HCT116 (cell line): Measurements from ENCODE around the gene MRPL41. TPM values are rescaled to one million over a fixed set of nuclear protein-coding genes. Genes with fewer than 3 reads are reported as not detected.

Experiments
- ATAC-seq: fragments of 200-7000 bp; cut with Tn5 transposase; 2 replicates; pipeline ENCODE4 v1.9.1; 2020; ENCODE audit warnings: mild to moderate bottlenecking, moderate library complexity
- BruUV-seq: library from RNA; stranded (reverse); fragments of 400-500 nt; replicated peaks from 2 replicates; lab custom pipeline; 2021; lab: Mats Ljungman, UMichigan
- CTCF ChIA-PET: fragments of 300-600 bp; sonication (Branson Sonifier 250); formaldehyde crosslinking; loops from one replicate; lab custom pipeline; 2021; ENCODE audit warnings: antibody characterized with exemption; lab: Charles Lee
- POLR2A ChIA-PET: fragments of 300-600, 350-600 bp; sonication (Branson Sonifier 250); formaldehyde crosslinking; loops from one replicate; lab custom pipeline; 2021; ENCODE audit warnings: antibody characterized with exemption; lab: Charles Lee
- RAD21 ChIA-PET, 2 experiments: fragments of 300-600 bp; sonication (Branson Sonifier 250); formaldehyde crosslinking; loops; one replicate each; lab custom pipeline; 2023; ENCODE audit warnings: low total read pairs in 2 of 2; ENCODE audit not compliant: uncharacterized antibody in 2 of 2, unreplicated experiment in 2 of 2, low non-redundant PET in 1 of 2; lab: Charles Lee
- DNase-seq: peaks from one replicate; pipeline ENCODE4 v3.0.0-alpha.2; 2010; ENCODE audit warnings: low read depth, low spot score
- H2AFZ ChIP-seq: fragments of 200-600 bp; shearing (Covaris generic), sonication (generic); 2 replicates; pipeline ENCODE4 v1.6.1; 2017; ENCODE audit warnings: low read depth, mixed run types, mixed read lengths, antibody characterized with exemption, low read length; ENCODE audit not compliant: poor library complexity, severe bottlenecking
- H3K27ac ChIP-seq: 2 replicates; pipeline ENCODE4 v1.5.1; 2012; ENCODE audit warnings: low read depth, low read length
- H3K27me3 ChIP-seq: fragments of 200-600 bp; sonication (generic); 2 replicates; pipeline ENCODE4 v1.6.1; 2016; ENCODE audit warnings: mixed run types, low read length, mixed read lengths; ENCODE audit not compliant: insufficient read depth
- H3K36me3 ChIP-seq, 2 experiments: fragments of 200-500 bp in 1 of 2; fragments of 200-600 bp in 1 of 2; sonication (Bioruptor generic) in 1 of 2; sonication (generic) in 1 of 2; 2 replicates each; pipeline versions ENCODE4 v1.5.1 to v1.6.1; 2014 to 2016; ENCODE audit warnings: low read length in 2 of 2, inconsistent platforms in 1 of 2, mixed read lengths in 1 of 2, mixed run types in 1 of 2; ENCODE audit not compliant: insufficient read depth in 2 of 2, control insufficient read depth in 1 of 2
- H3K4me1 ChIP-seq, 2 experiments: fragments of 200-600 bp in 1 of 2; sonication (generic) in 1 of 2; 2 replicates each; pipeline versions ENCODE4 v1.5.1 to v1.6.1; 2012 to 2017; ENCODE audit warnings: low read length in 2 of 2, inconsistent platforms in 1 of 2, mild to moderate bottlenecking in 1 of 2, mixed read lengths in 1 of 2, mixed run types in 1 of 2, moderate library complexity in 1 of 2; ENCODE audit not compliant: insufficient read depth in 2 of 2, control insufficient read depth in 1 of 2
- H3K4me2 ChIP-seq: fragments of 200-600 bp; sonication (generic); 2 replicates; pipeline ENCODE4 v1.6.1; 2017; ENCODE audit warnings: mixed run types, low read length, mixed read lengths
- H3K4me3 ChIP-seq, 2 experiments: fragments of 200-600 bp in 1 of 2; sonication (generic) in 1 of 2; replicated peaks in 1 of 2; 2 replicates each; pipeline ENCODE4 v1.5.1; 2011 to 2016; ENCODE audit warnings: low read length in 2 of 2, control low read depth in 1 of 2, low read depth in 1 of 2, mild to moderate bottlenecking in 1 of 2, mixed read lengths in 1 of 2, mixed run types in 1 of 2
- H3K79me2 ChIP-seq: fragments of 200-600 bp; sonication (generic); 2 replicates; pipeline ENCODE4 v1.6.1; 2017; ENCODE audit warnings: mild to moderate bottlenecking, mixed run types, low read length, moderate library complexity, mixed read lengths; ENCODE audit not compliant: insufficient read depth
- H3K9ac ChIP-seq: fragments of 200-600 bp; sonication (generic); 2 replicates; pipeline ENCODE4 v1.6.1; 2016; ENCODE audit warnings: low read length, mixed read lengths
- H3K9me2 ChIP-seq: fragments of 200-600 bp; sonication (generic), shearing (Covaris generic); 2 replicates; pipeline ENCODE4 v1.6.1; 2017; ENCODE audit warnings: mixed run types, mild to moderate bottlenecking, moderate library complexity; ENCODE audit not compliant: insufficient read depth
- H3K9me3 ChIP-seq, 2 experiments: fragments of 200-500 bp in 1 of 2; fragments of 200-600 bp in 1 of 2; sonication (Bioruptor generic) in 1 of 2; sonication (generic) in 1 of 2; 2 replicates each; pipeline ENCODE4 v1.6.1; 2014 to 2017; ENCODE audit warnings: low read length in 2 of 2, mixed read lengths in 2 of 2, inconsistent platforms in 1 of 2, low read depth in 1 of 2, mild to moderate bottlenecking in 1 of 2, mixed run types in 1 of 2, moderate library complexity in 1 of 2; ENCODE audit not compliant: control insufficient read depth in 1 of 2, insufficient read depth in 1 of 2
- H4K20me1 ChIP-seq: fragments of 200-600 bp; sonication (generic), shearing (Covaris generic); 2 replicates; pipeline ENCODE4 v1.6.1; 2017; ENCODE audit warnings: mixed run types, mild to moderate bottlenecking, moderate library complexity; ENCODE audit not compliant: insufficient read depth
- CBX3 ChIP-seq: IDR thresholded peaks from 2 replicates; pipeline ENCODE4 v1.6.1; 2012; ENCODE audit warnings: low read depth
- CEBPB ChIP-seq: IDR thresholded peaks from 2 replicates; pipeline ENCODE4 v1.6.1; 2012; ENCODE audit warnings: low read depth
- EGR1 ChIP-seq: IDR thresholded peaks from 2 replicates; pipeline ENCODE4 v1.6.1; 2012; ENCODE audit warnings: low read depth
- ELF1 ChIP-seq: IDR thresholded peaks from 2 replicates; pipeline ENCODE4 v1.6.1; 2012; ENCODE audit warnings: low read depth, borderline replicate concordance
- EZH2 ChIP-seq: fragments of 200-600 bp; sonication (generic); IDR thresholded peaks from 2 replicates; pipeline ENCODE4 v1.6.1; 2017; ENCODE audit warnings: antibody characterized with exemption, mixed run types
- FOSL1 ChIP-seq: IDR thresholded peaks from 2 replicates; pipeline ENCODE4 v1.6.1; 2012; ENCODE audit warnings: low read depth
- JUND ChIP-seq: IDR thresholded peaks from 2 replicates; pipeline ENCODE4 v1.6.1; 2012
- POLR2A ChIP-seq: IDR thresholded peaks from 2 replicates; pipeline ENCODE4 v1.7.0; 2011; ENCODE audit warnings: borderline replicate concordance; ENCODE audit not compliant: insufficient read depth, insufficient read length; ENCODE audit errors: extremely low read depth
- POLR2AphosphoS5 ChIP-seq: IDR thresholded peaks from 2 replicates; pipeline ENCODE4 v1.6.1; 2011; ENCODE audit warnings: mild to moderate bottlenecking, low read depth, low read length, moderate library complexity
- RAD21 ChIP-seq: IDR thresholded peaks from 2 replicates; pipeline ENCODE4 v1.6.1; 2012; ENCODE audit warnings: low read depth, mild to moderate bottlenecking
- SIN3A ChIP-seq: IDR thresholded peaks from 2 replicates; pipeline ENCODE4 v1.6.1; 2012; ENCODE audit warnings: low read depth
- SRF ChIP-seq: IDR thresholded peaks from 2 replicates; pipeline ENCODE4 v1.6.1; 2012; ENCODE audit warnings: low read depth
- TCF7L2 ChIP-seq: IDR thresholded peaks from 2 replicates; pipeline ENCODE4 v1.7.0; 2011; ENCODE audit warnings: borderline replicate concordance, inconsistent platforms; ENCODE audit not compliant: insufficient read depth, insufficient read length; ENCODE audit errors: extremely low read depth
- YY1 ChIP-seq: IDR thresholded peaks from 2 replicates; pipeline ENCODE4 v1.6.1; 2011; ENCODE audit warnings: low read length, low read depth, moderate library complexity, mild to moderate bottlenecking; ENCODE audit not compliant: insufficient replicate concordance; ENCODE audit errors: extremely low read depth
- ZFX ChIP-seq: fragments of 450-650 bp; IDR thresholded peaks from 2 replicates; pipeline ENCODE4 v1.6.1; 2017
- ZNF274 ChIP-seq: fragments of 200-500 bp; sonication (Bioruptor generic); IDR thresholded peaks from 2 replicates; pipeline ENCODE4 v1.6.1; 2014; ENCODE audit warnings: mild to moderate bottlenecking, low read depth, low read length, inconsistent platforms
- intact Hi-C: fragments of 100-400 bp; cut with micrococcal nuclease; formaldehyde crosslinking; loops from 2 replicates; pipeline ENCODE4 v1.10.0; 2022
- total RNA-seq: library from RNA; stranded (reverse); gene quantifications from one replicate; pipeline ENCODE4 v1.2.1, GENCODE V29; 2021; ENCODE audit not compliant: unreplicated experiment
- TF ChIP-seq, protein P1 (sequence below), 3 experiments: fragments of 200-600 bp in 1 of 3; sonication (generic) in 1 of 3; IDR thresholded peaks in 2 of 3; conservative IDR thresholded peaks in 1 of 3; 2 replicates each; pipeline ENCODE4 v1.5.1; 2012 to 2017; ENCODE audit warnings: low read depth in 2 of 3, low read length in 2 of 3, antibody characterized with exemption in 1 of 3, borderline replicate concordance in 1 of 3, control low read depth in 1 of 3, mild to moderate bottlenecking in 1 of 3, mixed read lengths in 1 of 3, mixed run types in 1 of 3, moderate library complexity in 1 of 3; ENCODE audit not compliant: insufficient read depth in 1 of 3
- TF ChIP-seq, protein P2 (sequence below): IDR thresholded peaks from 2 replicates; pipeline ENCODE4 v1.6.1; 2012
- TF ChIP-seq, protein P3 (sequence below): IDR thresholded peaks from 2 replicates; pipeline ENCODE4 v1.6.1; 2011; ENCODE audit warnings: mild to moderate bottlenecking, low read length, moderate library complexity; ENCODE audit not compliant: insufficient replicate concordance; ENCODE audit errors: extremely low read depth
- TF ChIP-seq, protein P4 (sequence below): IDR thresholded peaks from 2 replicates; pipeline ENCODE4 v1.6.1; 2012; ENCODE audit warnings: low read depth

MRPL41 gene
- total RNA-seq, 1 experiment from 2014 or later: 69.5 TPM

DNA sequence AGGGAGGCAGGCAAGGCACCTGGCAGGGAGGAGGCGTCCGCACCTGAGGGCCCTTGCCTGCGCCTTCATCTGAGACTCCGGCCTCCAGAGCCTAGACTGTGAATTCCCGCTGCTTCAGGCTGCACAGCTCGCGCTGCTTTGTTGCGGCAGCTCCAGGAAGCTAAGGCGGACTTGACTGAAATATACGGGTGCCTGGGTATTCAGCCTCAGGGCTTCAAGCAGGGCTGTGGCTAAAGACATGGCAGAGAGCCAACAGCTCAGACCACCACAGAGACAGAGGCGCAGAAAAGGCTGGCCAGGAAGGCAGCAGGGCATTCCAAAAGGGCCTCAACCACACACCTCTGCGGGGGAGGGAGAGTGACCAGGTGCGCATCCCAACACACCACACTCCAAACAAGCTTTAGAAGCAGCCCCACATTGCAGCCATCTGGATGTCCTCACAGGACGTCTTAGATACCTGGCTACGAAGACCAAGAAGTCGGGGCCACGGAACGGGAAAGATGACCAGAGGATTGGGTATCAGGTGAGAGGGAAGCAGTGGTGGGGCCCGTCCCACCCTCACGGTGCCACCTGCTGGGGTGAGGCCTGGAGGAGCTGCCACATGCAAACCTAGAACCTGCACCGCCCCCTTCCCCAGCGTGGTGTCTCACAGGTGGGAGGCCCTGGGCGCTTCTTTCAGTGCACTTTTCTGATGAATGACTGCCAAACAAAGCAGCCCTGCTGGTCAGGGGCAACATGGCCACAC is 28.7 kb downstream of the MRPL41 start:
- Histone ChIP-seq H2AFZ (no peak overlapping the region), H3K9me3 (no peaks in the 10 kb centered on the region), H4K20me1 (no peaks in the 10 kb centered on the region), H3K27me3 (no peaks in the 10 kb centered on the region), H3K4me3 (no peak overlapping the region), H3K79me2 (peaks cover 67% of the 10 kb centered on the region), H3K4me2 (no peak overlapping the region), H3K9me2 (no peaks in the 10 kb centered on the region), H3K36me3 (peaks cover 7 to 45% of the 10 kb centered on the region in 2 experiments), H3K27ac (no peak overlapping the region), H3K4me1 (peaks cover 6 to 15% of the 10 kb centered on the region in 2 experiments; a peak in 3 of 4 replicates), H3K9ac (no peak overlapping the region)
- RAD21 ChIA-PET: no interaction called here
- intact Hi-C loops: no loop called here
- ATAC-seq: no peak
- POLR2A ChIA-PET: no interaction called here
- no TSS peak for BruUV-seq
- TF ChIP-seq, protein P1, sequence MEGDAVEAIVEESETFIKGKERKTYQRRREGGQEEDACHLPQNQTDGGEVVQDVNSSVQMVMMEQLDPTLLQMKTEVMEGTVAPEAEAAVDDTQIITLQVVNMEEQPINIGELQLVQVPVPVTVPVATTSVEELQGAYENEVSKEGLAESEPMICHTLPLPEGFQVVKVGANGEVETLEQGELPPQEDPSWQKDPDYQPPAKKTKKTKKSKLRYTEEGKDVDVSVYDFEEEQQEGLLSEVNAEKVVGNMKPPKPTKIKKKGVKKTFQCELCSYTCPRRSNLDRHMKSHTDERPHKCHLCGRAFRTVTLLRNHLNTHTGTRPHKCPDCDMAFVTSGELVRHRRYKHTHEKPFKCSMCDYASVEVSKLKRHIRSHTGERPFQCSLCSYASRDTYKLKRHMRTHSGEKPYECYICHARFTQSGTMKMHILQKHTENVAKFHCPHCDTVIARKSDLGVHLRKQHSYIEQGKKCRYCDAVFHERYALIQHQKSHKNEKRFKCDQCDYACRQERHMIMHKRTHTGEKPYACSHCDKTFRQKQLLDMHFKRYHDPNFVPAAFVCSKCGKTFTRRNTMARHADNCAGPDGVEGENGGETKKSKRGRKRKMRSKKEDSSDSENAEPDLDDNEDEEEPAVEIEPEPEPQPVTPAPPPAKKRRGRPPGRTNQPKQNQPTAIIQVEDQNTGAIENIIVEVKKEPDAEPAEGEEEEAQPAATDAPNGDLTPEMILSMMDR (IDR thresholded peaks at IDR 0.05 in 2 of 3, conservative IDR thresholded peaks at IDR 0.05 in 1 of 3; ENCODE audit: borderline replicate concordance in 1 of 3, insufficient read depth in 1 of 3, low read depth in 2 of 3, low read length in 2 of 3): no peak
- no peak for TF ChIP-seq POLR2A
- TF ChIP-seq, protein P2, sequence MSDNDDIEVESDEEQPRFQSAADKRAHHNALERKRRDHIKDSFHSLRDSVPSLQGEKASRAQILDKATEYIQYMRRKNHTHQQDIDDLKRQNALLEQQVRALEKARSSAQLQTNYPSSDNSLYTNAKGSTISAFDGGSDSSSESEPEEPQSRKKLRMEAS: no peak
- TF ChIP-seq ELF1: no peak
- no peak for TF ChIP-seq EGR1
- TF ChIP-seq SIN3A: no peak
- TF ChIP-seq YY1: no peak
- TF ChIP-seq CEBPB: no peak
- TF ChIP-seq FOSL1: no peak
- TF ChIP-seq RAD21: no peak
- TF ChIP-seq TCF7L2: no peak
- no peak for TF ChIP-seq CBX3
- no peak for TF ChIP-seq ZNF274
- TF ChIP-seq, protein P3, sequence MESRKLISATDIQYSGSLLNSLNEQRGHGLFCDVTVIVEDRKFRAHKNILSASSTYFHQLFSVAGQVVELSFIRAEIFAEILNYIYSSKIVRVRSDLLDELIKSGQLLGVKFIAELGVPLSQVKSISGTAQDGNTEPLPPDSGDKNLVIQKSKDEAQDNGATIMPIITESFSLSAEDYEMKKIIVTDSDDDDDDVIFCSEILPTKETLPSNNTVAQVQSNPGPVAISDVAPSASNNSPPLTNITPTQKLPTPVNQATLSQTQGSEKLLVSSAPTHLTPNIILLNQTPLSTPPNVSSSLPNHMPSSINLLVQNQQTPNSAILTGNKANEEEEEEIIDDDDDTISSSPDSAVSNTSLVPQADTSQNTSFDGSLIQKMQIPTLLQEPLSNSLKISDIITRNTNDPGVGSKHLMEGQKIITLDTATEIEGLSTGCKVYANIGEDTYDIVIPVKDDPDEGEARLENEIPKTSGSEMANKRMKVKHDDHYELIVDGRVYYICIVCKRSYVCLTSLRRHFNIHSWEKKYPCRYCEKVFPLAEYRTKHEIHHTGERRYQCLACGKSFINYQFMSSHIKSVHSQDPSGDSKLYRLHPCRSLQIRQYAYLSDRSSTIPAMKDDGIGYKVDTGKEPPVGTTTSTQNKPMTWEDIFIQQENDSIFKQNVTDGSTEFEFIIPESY: no peak
- TF ChIP-seq ZFX: no peak
- no peak for TF ChIP-seq SRF
- TF ChIP-seq POLR2AphosphoS5: no peak
- TF ChIP-seq, protein P4, sequence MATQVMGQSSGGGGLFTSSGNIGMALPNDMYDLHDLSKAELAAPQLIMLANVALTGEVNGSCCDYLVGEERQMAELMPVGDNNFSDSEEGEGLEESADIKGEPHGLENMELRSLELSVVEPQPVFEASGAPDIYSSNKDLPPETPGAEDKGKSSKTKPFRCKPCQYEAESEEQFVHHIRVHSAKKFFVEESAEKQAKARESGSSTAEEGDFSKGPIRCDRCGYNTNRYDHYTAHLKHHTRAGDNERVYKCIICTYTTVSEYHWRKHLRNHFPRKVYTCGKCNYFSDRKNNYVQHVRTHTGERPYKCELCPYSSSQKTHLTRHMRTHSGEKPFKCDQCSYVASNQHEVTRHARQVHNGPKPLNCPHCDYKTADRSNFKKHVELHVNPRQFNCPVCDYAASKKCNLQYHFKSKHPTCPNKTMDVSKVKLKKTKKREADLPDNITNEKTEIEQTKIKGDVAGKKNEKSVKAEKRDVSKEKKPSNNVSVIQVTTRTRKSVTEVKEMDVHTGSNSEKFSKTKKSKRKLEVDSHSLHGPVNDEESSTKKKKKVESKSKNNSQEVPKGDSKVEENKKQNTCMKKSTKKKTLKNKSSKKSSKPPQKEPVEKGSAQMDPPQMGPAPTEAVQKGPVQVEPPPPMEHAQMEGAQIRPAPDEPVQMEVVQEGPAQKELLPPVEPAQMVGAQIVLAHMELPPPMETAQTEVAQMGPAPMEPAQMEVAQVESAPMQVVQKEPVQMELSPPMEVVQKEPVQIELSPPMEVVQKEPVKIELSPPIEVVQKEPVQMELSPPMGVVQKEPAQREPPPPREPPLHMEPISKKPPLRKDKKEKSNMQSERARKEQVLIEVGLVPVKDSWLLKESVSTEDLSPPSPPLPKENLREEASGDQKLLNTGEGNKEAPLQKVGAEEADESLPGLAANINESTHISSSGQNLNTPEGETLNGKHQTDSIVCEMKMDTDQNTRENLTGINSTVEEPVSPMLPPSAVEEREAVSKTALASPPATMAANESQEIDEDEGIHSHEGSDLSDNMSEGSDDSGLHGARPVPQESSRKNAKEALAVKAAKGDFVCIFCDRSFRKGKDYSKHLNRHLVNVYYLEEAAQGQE: no peak
- TF ChIP-seq JUND: no peak
- TF ChIP-seq EZH2: no peak
- CTCF ChIA-PET: interaction anchor here (2.7 kb wide), 1 partner anchor 10 kb away, joined by 11 read pairs; the partner anchor contains the start of gene ZMYND19
- no peak for DNase-seq
